Measurements from ENCODE around the gene CDK15.

Gene CDK15

DNA sequence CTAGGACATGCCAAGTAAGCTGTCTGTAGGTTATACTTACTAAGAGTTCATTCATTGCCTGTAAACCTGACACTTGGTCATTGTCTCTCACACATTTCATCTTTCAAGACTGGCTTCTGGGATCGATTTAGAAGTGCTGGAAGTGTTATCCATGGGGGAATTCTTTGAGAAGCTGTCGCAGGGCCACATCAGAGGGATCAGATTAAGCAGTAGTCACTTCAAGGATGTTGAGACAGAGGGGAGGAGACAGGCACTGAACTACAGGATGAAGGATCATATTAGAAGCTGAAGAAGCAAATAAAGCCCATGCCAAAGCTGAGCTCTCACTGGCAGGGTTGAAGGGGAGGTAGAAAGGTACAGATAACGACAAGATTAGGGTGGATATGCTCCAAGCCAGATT is 49.0 kb downstream of the CDK15 start (continued):
- TF ChIP-seq TSHZ1 (tag by site-specific recombination; IDR thresholded peaks at IDR 0.05; ENCODE audit: borderline replicate concordance) (no peak), ZNF571 (tag by site-specific recombination; IDR thresholded peaks at IDR 0.05) (no peak)

GRCh38 chr2:201857326-201857725 is 51.0 kb downstream of the CDK15 start:
- Histone ChIP-seq H3K27ac (ENCODE audit: extremely low read depth, low read depth, low read length) (no peak overlapping the region), H3K4me1 (ENCODE audit: control insufficient read depth, insufficient read depth, low read length) (peaks cover 10% of the 10 kb centered on the region), H3K36me3 (ENCODE audit: control insufficient read depth in 2 of 2, insufficient read depth in 1 of 2, low read length in 2 of 2) (no peaks in the 10 kb centered on the region), H3K4me3 (ENCODE audit: low read depth, low read length) (no peak overlapping the region), H3K9me3 (ENCODE audit: control insufficient read depth, insufficient read depth, low read depth, low read length) (no peaks in the 10 kb centered on the region)
- no peak for TF ChIP-seq KLF1 (tag by site-specific recombination; IDR thresholded peaks at IDR 0.05)
- no peak for TF ChIP-seq ZNF239 (tag by site-specific recombination; IDR thresholded peaks at IDR 0.05)
- TF ChIP-seq YY1 (tag by site-specific recombination; IDR thresholded peaks at IDR 0.05) = no peak
- TF ChIP-seq ZNF10 (tag by site-specific recombination; IDR thresholded peaks at IDR 0.05) = no peak
- TF ChIP-seq KLF7 (tag by site-specific recombination; IDR thresholded peaks at IDR 0.05; ENCODE audit: borderline replicate concordance) = no peak
- TF ChIP-seq ZNF777 (tag by site-specific recombination; IDR thresholded peaks at IDR 0.05; ENCODE audit: borderline replicate concordance) = no peak
- no peak for TF ChIP-seq ZNF837 (tag by site-specific recombination; IDR thresholded peaks at IDR 0.05)
- TF ChIP-seq ZBTB7A (tag by site-specific recombination; IDR thresholded peaks at IDR 0.05; ENCODE audit: low read depth) = no peak
- no peak for TF ChIP-seq ZNF560 (tag by site-specific recombination; IDR thresholded peaks at IDR 0.05; ENCODE audit: borderline replicate concordance)
- no peak for TF ChIP-seq SCRT1 (tag by site-specific recombination; IDR thresholded peaks at IDR 0.05; ENCODE audit: borderline replicate concordance)
- CTCF ChIA-PET = interaction anchor here (0.6 to 1.2 kb wide), 3 partner anchors 11 to 246 kb away, joined by 3 to 6 read pairs (median 3); no protein-coding TSS in a partner anchor
- POLR2A ChIA-PET = no interaction called here

DNA sequence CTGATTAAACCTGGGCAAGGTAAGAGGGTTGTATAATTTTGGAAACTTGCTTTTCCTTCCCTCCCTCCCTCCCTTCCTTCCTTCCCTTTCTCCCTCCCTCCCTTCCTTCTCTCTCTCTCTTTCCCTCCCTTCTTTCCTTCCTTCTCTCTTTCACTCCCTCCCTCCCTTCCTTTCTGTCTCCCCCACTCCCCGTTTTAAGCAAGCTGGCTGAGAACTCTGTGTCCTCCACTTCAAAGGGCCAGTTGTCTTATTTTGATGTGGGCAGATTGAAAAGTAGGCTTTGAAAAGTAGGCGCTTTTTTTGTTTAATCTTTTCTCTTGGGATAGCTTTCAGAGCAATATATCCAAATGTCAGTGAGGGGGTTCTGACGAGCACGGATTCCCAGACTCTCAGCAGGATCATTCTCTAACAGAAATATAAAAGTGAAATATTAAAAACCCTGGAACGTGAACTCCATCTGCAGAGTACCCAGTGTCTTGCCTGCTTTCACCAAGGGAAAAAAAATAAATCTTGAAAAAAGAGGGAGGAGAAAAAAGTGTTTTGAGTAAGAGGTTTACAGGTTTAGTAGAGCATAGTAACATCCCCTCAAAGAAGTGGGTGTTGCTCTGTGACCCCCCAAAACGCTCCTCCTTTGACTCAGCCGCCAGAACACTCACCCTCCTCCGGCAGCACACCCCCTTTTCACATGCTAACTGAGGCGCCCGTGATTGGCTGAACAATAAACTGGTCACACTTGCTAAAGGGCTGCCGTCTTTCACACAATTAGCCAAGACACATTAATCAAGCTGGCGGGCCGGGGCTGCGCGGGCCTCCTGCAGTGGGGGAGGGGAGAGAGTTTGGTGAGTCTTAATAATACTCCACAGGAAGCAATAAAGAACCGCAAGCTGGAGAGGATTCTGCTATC is 52.2 kb downstream of the CDK15 start:
- no peaks in the 10 kb centered on the region for H3K9me3 ChIP-seq (ENCODE audit: control insufficient read depth, insufficient read depth, low read depth, low read length)
- CTCF ChIA-PET = interaction anchor here (0.6 to 3.8 kb wide), 13 partner anchors 9 to 326 kb away, joined by 3 to 47 read pairs (median 4); no protein-coding TSS in a partner anchor
- H3K36me3 ChIP-seq (ENCODE audit: control insufficient read depth in 2 of 2, insufficient read depth in 1 of 2, low read length in 2 of 2) = no peaks in the 10 kb centered on the region
- POLR2A ChIA-PET = no interaction called here
- no peak overlapping the region for H3K4me3 ChIP-seq (ENCODE audit: low read depth, low read length)
- H3K4me1 ChIP-seq (ENCODE audit: control insufficient read depth, insufficient read depth, low read length) = peaks cover 6% of the 10 kb centered on the region
- H3K27ac ChIP-seq (ENCODE audit: extremely low read depth, low read depth, low read length) = no peak overlapping the region
- TF ChIP-seq SP2 (tag by site-specific recombination; IDR thresholded peaks at IDR 0.05) (peak; percentile 37; the same call in 1 of the 2 replicates), GLIS1 (tag by site-specific recombination; IDR thresholded peaks at IDR 0.05) (peak; percentile 28), ZNF791 (tag by site-specific recombination; IDR thresholded peaks at IDR 0.05) (no peak), OVOL3 (tag by site-specific recombination; IDR thresholded peaks at IDR 0.05) (no peak), KLF9 (tag by site-specific recombination; IDR thresholded peaks at IDR 0.05; ENCODE audit: low read depth) (peak; percentile 27; the same call in 1 of the 2 replicates), ZBTB8A (tag by site-specific recombination; IDR thresholded peaks at IDR 0.05) (0 out of 2 replicates have a peak, but pooled peaks have one; percentile 14), SP7 (tag by site-specific recombination; IDR thresholded peaks at IDR 0.05) (peak; percentile 54; the same call in 1 of the 2 replicates), ZNF777 (tag by site-specific recombination; IDR thresholded peaks at IDR 0.05; ENCODE audit: borderline replicate concordance) (no peak), ZEB2 (tag by site-specific recombination; IDR thresholded peaks at IDR 0.05) (0 out of 2 replicates have a peak, but pooled peaks have one; percentile 30), ZNF416 (tag by site-specific recombination; IDR thresholded peaks at IDR 0.05) (no peak), OSR2 (tag by site-specific recombination; IDR thresholded peaks at IDR 0.05) (peak; percentile 40; the same call in 1 of the 2 replicates), ZNF335 (tag by site-specific recombination; conservative IDR thresholded peaks at IDR 0.05) (peak; percentile 82), RBAK (tag by site-specific recombination; IDR thresholded peaks at IDR 0.05) (no peak), ZBTB44 (tag by site-specific recombination; IDR thresholded peaks at IDR 0.05) (peak; percentile 12; the same call in 1 of the 2 replicates), PRDM1 (tag by site-specific recombination; IDR thresholded peaks at IDR 0.05) (no peak), WT1 (tag by site-specific recombination; IDR thresholded peaks at IDR 0.05) (peak; percentile 54; the same call in 1 of the 2 replicates), KLF10 (tag by site-specific recombination; IDR thresholded peaks at IDR 0.05) (peak; percentile 67), FEZF1 (tag by site-specific recombination; IDR thresholded peaks at IDR 0.05) (peak; percentile 60), KLF1 (tag by site-specific recombination; IDR thresholded peaks at IDR 0.05) (no peak)

Data from HEK293 (cell line).